Umbilical cord (tissue), 2 donors: ENCODE data around the gene RNASEH2A. TPM values are rescaled to one million over a fixed set of nuclear protein-coding genes. Genes with fewer than 3 reads are reported as not detected.

ENCODE experiments used
- DNase-seq: peaks from one replicate; pipeline ENCODE4 v3.0.0-alpha.2; 2015; ENCODE audit warnings: low spot score
- total RNA-seq: library from RNA; depleted of rRNA; stranded (reverse); fragments of >200 nt; gene quantifications from one replicate; pipeline ENCODE4 v1.2.3, GENCODE V29; 2014; ENCODE audit warnings: low replicate concordance; ENCODE audit not compliant: insufficient read depth

RNASEH2A gene
- total RNA-seq, 1 donor from 2014 or later = 5.3 TPM

GRCh38 chr19:12782424-12783290 lies 23.7 kb upstream of the RNASEH2A start:
- DNase-seq = peak; percentile 93

DNA sequence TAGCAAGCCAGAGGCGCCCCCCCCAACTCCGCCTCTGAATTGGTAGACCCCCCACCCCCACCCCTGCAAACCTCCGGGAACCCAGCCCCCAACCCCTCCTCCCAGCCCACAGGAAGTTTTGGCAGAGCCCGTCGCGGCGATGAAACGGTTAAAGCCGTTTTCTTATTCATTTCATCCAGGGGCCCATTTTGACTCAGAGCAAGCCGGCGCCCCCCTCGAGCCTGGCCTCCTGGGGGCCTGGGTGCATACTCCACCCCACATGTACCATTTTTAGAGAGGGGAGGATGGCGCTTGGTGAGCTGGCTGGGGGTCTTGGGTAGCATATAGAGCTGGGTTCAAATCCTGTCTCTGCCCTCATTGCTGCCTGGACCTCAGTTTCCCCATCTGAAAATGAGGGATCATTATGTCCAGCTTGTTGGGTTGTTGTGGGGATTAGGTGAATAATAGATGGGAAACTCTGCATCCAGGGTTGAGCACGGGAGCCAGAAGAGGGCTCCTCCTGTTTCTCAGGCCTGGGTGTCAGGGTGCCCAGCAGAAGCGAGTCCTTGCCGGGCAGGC lies 23.0 kb upstream of the RNASEH2A start:
- DNase-seq = peak; percentile 61

- DNase-seq = peak; percentile 39
Measured at GRCh38 chr19:12783849-12784393, 22.5 kb upstream of the RNASEH2A start.

DNA sequence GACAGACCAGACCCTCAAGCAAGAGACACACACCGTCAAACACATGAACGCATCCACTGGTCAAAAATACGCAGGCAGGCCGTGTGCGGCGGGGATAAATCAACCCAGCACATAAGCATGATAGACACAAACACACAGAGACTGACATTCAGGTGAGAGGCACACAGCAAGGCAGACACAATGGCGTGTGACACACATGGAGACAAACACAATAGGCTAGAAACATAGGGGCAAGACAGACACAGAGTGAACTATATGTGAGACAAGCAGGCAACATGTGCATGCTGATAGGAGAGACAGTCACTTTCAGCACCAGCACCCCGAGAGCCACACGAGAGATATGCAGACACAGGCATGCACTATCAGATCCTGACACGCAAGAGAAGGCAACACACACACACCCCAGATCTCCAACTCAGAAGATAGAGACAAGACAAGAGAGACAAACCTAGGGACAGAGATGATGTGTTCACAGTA lies 22.0 kb upstream of the RNASEH2A start:
- peak; percentile 45 for DNase-seq

DNA sequence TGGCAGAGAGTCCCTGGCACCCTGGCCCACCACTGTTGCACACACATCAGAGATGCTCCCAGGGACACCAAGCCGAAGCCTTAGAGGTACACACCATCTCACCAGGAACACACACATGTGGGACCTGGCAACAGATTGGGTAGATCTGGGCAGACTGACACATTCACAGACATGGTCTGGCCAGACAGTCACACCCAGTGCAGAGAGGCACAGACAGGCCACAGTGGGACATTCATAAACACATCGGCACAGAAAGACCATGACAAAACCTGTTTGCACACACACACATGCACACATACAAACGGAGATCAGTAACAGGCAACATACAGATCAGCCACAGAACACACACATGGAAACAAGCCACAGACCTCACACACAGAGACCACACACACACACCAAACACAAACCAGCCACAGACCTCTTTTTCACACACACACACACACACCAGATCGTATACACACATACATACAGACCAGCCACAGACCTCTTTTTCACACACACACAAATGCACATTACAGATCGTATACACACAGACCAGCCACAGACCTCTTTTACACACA lies 21.4 kb upstream of the RNASEH2A start:
- DNase-seq = peak; percentile 49

DNA sequence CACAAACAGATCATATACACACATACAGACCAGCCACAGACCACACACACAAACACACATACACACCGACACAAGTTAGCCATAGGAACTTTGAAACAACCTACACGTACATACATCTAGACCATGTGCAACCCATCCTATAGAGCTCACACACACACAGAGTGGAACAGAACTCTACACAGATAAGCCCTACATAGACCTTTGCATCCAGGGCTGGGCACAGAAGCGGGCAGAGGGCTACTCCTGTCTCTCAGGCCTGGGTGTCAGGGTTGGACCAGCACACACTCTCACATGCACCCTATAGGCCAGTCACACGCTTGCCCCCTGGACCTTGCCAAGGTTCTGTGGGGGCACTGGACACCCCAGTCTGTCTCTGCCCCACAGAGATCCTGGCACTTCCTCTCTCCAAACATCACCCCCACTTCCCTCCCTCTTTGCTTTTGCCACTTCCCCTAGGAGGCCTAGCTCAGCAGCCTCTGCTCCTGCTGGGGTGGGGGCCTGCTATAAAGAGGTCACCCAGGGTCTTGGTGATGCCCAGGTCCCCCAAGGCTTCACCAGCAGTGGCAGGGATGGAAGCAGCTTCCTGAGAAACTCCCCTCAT lies 20.9 kb upstream of the RNASEH2A start:
- DNase-seq = peak; percentile 51

GRCh38 chr19:12786141-12786870 lies 20.1 kb upstream of the RNASEH2A start:
- peak; percentile 79 for DNase-seq

- DNase-seq = peak; percentile 23
Measured at GRCh38 chr19:12786952-12787351, 19.4 kb upstream of the RNASEH2A start.

- no peak for DNase-seq
Measured at GRCh38 chr19:12787458-12787857, 18.9 kb upstream of the RNASEH2A start.

DNA sequence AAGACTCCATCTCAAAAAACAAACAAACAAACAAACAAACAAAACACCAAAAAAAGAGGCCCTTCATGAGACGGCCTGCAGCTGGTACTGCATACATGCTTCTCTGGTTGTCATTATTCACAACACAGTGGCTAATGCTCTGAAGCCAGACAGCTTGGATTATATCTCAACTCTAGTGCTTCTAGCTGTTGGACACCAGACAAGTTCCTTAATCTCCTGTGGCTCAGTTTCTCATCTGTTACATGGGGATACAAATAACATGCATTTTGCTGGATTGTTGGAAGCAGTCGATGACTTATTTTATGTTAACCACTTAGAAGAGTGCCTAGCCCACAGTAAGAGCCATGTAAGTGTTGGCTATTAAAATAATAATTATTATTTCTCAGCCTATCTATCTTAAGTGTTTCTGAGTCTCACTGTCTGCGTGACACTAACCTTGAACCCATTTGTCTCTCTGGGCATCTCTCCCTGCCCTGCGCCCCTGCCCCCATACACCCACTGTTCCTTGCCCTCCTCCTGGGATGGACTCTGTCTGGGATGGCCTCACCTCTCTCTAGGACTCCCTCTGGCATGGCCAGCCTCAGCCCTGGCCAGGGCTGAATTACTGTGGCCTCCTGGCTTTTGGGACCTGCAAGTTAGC lies 18.2 kb upstream of the RNASEH2A start:
- DNase-seq = peak; percentile 96

- DNase-seq = peak; percentile 97
Measured at GRCh38 chr19:12788682-12789097, 17.7 kb upstream of the RNASEH2A start.

- peak; percentile 92 for DNase-seq
Measured at GRCh38 chr19:12789098-12789903, 17.1 kb upstream of the RNASEH2A start.

DNA sequence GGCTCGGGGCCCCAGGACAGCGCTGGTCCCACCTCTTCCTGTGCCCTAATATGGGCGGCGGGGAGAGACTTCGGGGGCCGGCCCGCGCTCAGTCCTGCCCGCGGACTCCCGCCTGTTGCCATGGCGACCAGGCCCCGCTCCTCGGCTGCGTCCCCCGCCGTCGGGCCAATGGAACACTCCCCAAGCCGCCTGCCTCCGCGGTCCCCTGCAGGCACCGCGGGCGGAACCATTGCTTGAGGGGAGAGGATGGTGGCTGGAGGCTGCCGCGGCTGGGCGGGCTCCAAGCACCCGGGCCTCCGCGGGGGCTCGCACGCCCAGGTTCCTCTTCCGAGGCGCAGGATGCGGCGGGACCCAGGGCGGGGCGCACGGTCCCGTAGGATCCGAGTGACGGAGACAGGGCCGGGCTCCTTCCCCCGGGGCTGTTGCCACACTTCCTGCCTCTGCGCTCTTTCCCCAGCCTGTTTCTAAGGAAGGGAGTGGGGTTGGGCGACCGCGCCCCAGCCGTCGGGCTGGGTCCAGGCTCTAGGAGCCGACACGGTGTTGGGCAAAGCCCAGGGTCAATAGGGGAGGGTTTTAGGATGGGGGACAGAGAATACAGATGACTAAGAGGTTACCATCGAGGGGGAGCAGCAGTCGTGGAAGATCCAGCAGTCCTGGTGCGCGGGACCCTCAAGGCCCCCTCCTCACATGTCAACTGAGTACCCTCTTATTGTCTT lies 16.3 kb upstream of the RNASEH2A start:
- DNase-seq = peak; percentile 99

DNA sequence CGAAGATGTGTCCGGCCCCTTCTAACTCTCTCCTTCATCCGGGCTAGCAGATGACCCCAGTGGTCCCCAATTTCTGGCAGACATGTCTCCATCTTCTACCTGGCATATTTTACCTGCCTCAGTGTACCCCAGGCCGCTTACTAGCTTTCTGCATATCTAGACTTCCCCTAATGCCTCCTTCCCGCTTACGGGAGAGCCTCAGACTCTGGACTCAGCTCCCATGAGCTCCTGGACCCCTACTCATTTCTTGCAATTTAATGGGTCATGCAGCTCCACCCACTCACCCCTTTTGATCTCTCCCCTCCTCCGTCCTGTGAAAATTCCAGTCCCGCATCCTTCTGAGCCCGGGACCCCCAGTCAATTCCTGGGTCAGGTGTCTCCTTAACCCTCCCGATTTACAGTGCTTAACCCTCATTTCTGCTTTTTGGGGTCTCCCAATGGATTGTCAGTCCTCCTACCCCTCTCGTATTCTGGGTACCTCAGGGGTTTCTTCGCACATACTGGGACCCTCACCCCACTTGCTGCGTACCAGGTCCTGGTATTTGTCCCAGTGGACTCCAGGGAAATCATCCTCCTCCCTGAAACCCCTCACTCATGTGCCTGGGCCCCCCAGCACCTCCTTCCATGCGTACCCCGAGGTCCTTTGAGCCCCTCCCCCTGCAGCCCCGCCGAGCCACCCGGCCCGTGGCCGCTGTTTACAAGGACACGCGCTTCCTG lies 15.6 kb upstream of the RNASEH2A start:
- no peak for DNase-seq

DNA sequence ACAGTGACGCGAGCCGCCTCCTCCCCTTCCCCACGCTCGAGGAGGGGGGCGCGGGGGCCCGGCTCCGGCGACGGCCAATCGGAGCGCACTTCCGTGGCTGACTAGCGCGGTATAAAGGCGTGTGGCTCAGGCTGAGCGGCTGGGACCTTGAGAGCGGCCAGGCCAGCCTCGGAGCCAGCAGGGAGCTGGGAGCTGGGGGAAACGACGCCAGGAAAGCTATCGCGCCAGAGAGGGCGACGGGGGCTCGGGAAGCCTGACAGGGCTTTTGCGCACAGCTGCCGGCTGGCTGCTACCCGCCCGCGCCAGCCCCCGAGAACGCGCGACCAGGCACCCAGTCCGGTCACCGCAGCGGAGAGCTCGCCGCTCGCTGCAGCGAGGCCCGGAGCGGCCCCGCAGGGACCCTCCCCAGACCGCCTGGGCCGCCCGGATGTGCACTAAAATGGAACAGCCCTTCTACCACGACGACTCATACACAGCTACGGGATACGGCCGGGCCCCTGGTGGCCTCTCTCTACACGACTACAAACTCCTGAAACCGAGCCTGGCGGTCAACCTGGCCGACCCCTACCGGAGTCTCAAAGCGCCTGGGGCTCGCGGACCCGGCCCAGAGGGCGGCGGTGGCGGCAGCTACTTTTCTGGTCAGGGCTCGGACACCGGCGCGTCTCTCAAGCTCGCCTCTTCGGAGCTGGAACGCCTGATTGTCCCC lies 14.9 kb upstream of the RNASEH2A start, which contains the start of gene JUNB:
JUNB (plus strand) TSS at position 142 of the 706 bp plus-strand sequence; CDS start at position 428, 286 bp downstream.
- peak; percentile 97 for DNase-seq

DNA sequence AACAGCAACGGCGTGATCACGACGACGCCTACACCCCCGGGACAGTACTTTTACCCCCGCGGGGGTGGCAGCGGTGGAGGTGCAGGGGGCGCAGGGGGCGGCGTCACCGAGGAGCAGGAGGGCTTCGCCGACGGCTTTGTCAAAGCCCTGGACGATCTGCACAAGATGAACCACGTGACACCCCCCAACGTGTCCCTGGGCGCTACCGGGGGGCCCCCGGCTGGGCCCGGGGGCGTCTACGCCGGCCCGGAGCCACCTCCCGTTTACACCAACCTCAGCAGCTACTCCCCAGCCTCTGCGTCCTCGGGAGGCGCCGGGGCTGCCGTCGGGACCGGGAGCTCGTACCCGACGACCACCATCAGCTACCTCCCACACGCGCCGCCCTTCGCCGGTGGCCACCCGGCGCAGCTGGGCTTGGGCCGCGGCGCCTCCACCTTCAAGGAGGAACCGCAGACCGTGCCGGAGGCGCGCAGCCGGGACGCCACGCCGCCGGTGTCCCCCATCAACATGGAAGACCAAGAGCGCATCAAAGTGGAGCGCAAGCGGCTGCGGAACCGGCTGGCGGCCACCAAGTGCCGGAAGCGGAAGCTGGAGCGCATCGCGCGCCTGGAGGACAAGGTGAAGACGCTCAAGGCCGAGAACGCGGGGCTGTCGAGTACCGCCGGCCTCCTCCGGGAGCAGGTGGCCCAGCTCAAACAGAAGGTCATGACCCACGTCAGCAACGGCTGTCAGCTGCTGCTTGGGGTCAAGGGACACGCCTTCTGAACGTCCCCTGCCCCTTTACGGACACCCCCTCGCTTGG lies 14.1 kb upstream of the RNASEH2A start:
- peak; percentile 65 for DNase-seq

DNA sequence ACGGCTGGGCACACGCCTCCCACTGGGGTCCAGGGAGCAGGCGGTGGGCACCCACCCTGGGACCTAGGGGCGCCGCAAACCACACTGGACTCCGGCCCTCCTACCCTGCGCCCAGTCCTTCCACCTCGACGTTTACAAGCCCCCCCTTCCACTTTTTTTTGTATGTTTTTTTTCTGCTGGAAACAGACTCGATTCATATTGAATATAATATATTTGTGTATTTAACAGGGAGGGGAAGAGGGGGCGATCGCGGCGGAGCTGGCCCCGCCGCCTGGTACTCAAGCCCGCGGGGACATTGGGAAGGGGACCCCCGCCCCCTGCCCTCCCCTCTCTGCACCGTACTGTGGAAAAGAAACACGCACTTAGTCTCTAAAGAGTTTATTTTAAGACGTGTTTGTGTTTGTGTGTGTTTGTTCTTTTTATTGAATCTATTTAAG lies 13.5 kb upstream of the RNASEH2A start:
- no peak for DNase-seq
